Stimulated activated naive B cell treated with anti-CD40 and anti-IgM and Interleukin-4, amounts not matched to agents 10 μg/mL and 1 μg/mL and 100 μg/mL, for 72 hours (primary cell): Measurements from ENCODE around the gene FAM170A.

Experiments
- ATAC-seq, 2 donors: fragments of 150-1000 bp; cut with Tn5 transposase; replicated peaks; 2 replicates each; pipeline ENCODE4 v1.10.0; 2021; ENCODE audit warnings: moderate library complexity in 1 of 2
- DNase-seq: peaks from one replicate; pipeline ENCODE4 v3.0.0; 2021
- H3K27ac Mint-ChIP-seq: one replicate; pipeline ENCODE4 v1.8.0; 2022; ENCODE audit warnings: mild to moderate bottlenecking, mixed read lengths
- H3K27me3 Mint-ChIP-seq, 2 donors: one replicate each; pipeline ENCODE4 v1.8.0; 2022; ENCODE audit warnings: mixed read lengths in 2 of 2
- H3K36me3 Mint-ChIP-seq, 2 donors: one replicate each; pipeline ENCODE4 v1.8.0; 2022; ENCODE audit warnings: mixed read lengths in 2 of 2, mild to moderate bottlenecking in 1 of 2
- H3K4me1 Mint-ChIP-seq, 2 donors: one replicate each; pipeline ENCODE4 v1.8.0; 2022; ENCODE audit warnings: mixed read lengths in 2 of 2, mild to moderate bottlenecking in 1 of 2
- H3K4me3 Mint-ChIP-seq, 2 donors: one replicate each; pipeline ENCODE4 v1.8.0; 2022; ENCODE audit warnings: mild to moderate bottlenecking in 2 of 2, mixed read lengths in 2 of 2, moderate library complexity in 1 of 2
- H3K9me3 Mint-ChIP-seq, 2 donors: one replicate each; pipeline ENCODE4 v1.8.0; 2022; ENCODE audit warnings: mixed read lengths in 2 of 2, mild to moderate bottlenecking in 1 of 2

Gene FAM170A

DNA sequence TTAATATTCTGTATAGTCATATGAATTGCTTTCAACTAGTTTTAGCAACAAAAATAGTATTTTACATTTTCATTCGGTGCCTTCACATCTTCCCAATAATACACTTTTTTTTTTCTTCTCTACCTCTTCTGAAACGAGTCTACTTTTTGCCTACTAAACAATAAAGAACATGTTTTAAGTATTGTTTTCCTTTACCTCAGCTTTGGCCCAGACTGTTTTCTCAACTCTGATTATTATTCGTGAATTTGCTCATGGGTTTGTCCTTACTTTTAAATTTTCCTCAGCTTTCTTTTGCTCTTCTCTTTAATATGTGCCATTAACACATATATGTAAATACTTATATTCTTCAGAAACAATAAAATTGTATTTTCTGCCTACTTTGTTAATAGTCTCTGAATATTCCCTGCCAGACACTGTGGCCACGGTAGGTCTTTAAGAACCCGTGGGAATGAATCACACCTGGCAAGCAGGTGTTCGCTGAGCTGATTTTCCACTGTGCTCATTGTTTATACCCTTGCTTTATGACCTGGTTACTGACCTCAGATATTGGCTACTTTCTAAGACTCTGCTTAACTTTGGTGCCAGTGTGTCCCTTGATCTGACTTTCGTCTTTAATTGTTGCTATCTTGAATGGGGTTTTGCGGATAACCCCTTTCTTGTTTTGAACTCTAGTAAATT is 49.1 kb downstream of the FAM170A start:
- no peak for DNase-seq
- no peak for ATAC-seq
- Mint-ChIP-seq H3K36me3 (no peaks in the 10 kb centered on the region), H3K27me3 (no peaks in the 10 kb centered on the region), H3K4me3 (no peak overlapping the region), H3K27ac (no peak overlapping the region), H3K4me1 (peaks cover 4 to 5% of the 10 kb centered on the region in 2 donors), H3K9me3 (peaks cover 0 to 2% of the 10 kb centered on the region in 2 donors)

DNA sequence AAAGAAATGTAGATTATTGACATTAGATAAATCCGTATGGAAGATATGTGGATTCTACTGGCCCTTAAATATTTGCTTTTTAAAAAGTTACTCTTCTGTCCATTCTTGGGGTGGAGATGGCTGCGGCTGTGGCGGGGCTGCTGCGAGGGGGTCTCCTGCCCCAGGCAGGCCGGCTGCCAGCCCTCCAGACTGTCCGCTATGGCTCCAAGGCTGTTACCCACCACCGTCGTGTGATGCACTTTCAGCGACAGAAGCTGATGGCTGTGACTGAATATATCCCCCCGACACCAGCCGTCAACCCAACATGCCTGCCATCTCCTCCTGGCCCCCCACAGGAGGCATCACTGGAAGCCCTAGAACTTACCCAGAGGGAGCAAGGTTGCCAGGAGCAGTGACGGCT is 50.7 kb downstream of the FAM170A start:
- no peaks in the 10 kb centered on the region for H3K36me3 Mint-ChIP-seq
- no peak overlapping the region for H3K4me3 Mint-ChIP-seq
- ATAC-seq (no peak), DNase-seq (no peak)
- peaks cover 0 to 3% of the 10 kb centered on the region in 2 donors for H3K9me3 Mint-ChIP-seq
- H3K27ac Mint-ChIP-seq: no peak overlapping the region
- no peaks in the 10 kb centered on the region for H3K27me3 Mint-ChIP-seq
- H3K4me1 Mint-ChIP-seq: peaks cover 4 to 5% of the 10 kb centered on the region in 2 donors

DNA sequence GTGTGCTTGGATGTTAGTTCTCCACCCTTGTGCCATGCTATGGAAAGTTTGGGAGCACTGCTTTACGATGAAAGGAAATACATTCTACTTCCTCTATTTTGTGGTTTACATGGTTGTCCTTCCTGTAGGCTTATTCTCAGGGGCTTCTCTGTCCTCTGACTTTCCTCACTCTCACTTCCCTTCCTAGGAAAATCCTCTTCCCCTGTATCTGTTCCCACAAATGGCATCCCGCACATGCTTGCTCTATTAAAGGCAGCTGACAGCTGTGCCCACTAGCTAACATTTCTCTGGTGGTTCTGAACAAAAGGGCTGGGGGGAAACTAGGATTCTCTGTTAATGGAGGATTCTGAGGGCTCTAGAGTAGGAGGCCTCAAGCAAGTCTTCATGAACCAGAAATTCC is 52.4 kb downstream of the FAM170A start:
- DNase-seq (no peak), ATAC-seq (no peak)
- Mint-ChIP-seq H3K9me3 (peaks cover 0 to 3% of the 10 kb centered on the region in 2 donors), H3K27ac (peak overlapping the region; percentile 37), H3K36me3 (no peaks in the 10 kb centered on the region), H3K4me3 (no peak overlapping the region), H3K4me1 (peaks cover 4 to 5% of the 10 kb centered on the region in 2 donors), H3K27me3 (no peaks in the 10 kb centered on the region)

DNA sequence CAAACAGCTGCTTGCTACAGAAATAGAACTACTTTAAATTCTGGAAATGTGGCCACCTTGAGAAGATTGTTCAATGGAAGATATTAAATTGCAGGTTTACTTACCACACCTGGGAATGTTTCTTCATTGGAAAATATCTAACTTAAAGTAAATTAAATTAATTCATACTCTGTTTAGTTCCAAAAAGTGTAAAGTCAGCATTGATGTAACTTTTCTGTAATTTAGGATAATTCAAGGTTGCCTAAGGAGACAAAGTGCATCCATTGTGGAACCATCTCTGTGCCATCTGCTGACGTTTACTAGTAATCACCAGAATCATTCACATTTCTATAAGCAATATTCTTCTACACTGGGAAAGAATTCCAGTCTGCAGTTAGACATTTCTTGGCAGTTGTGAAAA is 53.0 kb downstream of the FAM170A start:
- H3K27ac Mint-ChIP-seq: no peak overlapping the region
- no peak for DNase-seq
- ATAC-seq: no peak

More for the DNA sequence above, 53.0 kb downstream of the FAM170A start:
- no peaks in the 10 kb centered on the region for H3K27me3 Mint-ChIP-seq
- no peaks in the 10 kb centered on the region for H3K36me3 Mint-ChIP-seq
- peaks cover 0 to 3% of the 10 kb centered on the region in 2 donors for H3K9me3 Mint-ChIP-seq
- H3K4me1 Mint-ChIP-seq: peaks cover 4 to 5% of the 10 kb centered on the region in 2 donors
- no peak overlapping the region for H3K4me3 Mint-ChIP-seq
